Loucy (cell line): Measurements from ENCODE around the gene VPS35L.

Experiments used
- EZH2phosphoT487 ChIP-seq: fragments of 200-600 bp; IDR thresholded peaks from 2 replicates; pipeline ENCODE4 v1.6.1; 2018; ENCODE audit warnings: antibody characterized with exemption, mild to moderate bottlenecking, moderate library complexity, borderline replicate concordance
- TF ChIP-seq, protein P1 (sequence below): fragments of 200-600 bp; sonication (generic); conservative IDR thresholded peaks from 2 replicates; pipeline ENCODE4 v1.5.1; 2014; ENCODE audit warnings: mild to moderate bottlenecking, antibody characterized with exemption, low read length

DNA sequence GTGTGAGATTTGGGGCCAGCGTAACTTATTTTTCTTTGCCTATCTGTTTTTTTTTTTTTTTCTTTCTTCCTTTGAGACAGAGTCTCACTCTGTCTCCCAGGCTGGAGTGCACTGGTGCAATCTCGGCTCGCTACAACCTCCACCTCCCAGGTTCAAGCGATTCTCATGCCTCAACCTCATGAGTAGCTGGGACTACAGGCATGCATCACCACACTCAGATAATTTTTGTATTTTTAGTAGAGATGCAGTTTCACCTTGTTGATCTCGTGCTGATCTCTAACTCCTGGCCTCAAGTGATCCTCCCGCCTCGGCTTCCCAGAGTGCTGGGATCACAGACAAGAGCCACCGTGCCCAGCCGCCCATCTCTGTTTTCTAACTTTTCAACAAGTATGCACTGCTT lies 63.4 kb downstream of the VPS35L start:
- TF ChIP-seq, protein P1, sequence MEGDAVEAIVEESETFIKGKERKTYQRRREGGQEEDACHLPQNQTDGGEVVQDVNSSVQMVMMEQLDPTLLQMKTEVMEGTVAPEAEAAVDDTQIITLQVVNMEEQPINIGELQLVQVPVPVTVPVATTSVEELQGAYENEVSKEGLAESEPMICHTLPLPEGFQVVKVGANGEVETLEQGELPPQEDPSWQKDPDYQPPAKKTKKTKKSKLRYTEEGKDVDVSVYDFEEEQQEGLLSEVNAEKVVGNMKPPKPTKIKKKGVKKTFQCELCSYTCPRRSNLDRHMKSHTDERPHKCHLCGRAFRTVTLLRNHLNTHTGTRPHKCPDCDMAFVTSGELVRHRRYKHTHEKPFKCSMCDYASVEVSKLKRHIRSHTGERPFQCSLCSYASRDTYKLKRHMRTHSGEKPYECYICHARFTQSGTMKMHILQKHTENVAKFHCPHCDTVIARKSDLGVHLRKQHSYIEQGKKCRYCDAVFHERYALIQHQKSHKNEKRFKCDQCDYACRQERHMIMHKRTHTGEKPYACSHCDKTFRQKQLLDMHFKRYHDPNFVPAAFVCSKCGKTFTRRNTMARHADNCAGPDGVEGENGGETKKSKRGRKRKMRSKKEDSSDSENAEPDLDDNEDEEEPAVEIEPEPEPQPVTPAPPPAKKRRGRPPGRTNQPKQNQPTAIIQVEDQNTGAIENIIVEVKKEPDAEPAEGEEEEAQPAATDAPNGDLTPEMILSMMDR, result no peak
- TF ChIP-seq EZH2phosphoT487, result no peak
